GM20000 (cell line): ENCODE results near the gene SYTL5.

Experiments
- DNase-seq: peaks from one replicate; pipeline ENCODE4 v3.0.0; 2012; ENCODE audit warnings: low spot score
- TF ChIP-seq, protein P1 (sequence below): IDR thresholded peaks from 2 replicates; pipeline ENCODE4 v1.5.1; 2012; ENCODE audit warnings: mild to moderate bottlenecking, control low read depth; ENCODE audit errors: extremely low read depth, missing control alignments

The SYTL5 gene

DNA sequence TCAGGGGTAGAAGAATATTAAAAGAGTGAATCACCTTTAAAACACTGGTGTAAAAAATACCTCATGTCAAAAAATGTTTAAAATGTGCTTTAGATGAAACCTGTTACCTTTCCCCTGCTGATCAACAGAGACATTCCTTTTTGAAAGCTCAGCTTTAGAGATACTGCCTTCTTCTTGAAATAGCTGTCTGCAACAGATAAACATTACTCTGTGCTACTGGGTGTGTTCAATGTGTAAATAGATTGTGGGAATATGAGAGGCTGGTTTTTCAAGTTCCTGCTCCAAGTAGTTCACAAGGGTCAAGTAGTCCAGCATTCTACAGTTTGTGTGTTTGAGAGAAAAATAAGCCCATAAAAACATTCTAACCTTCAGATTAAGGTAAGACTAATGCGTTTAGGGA is at the start of gene SYTL5:
TSS of gene SYTL5 (plus strand) at position 263 of the 400 bp plus-strand sequence. CDS start 27,337 bp downstream, outside the sequence.
- TF ChIP-seq, protein P1, sequence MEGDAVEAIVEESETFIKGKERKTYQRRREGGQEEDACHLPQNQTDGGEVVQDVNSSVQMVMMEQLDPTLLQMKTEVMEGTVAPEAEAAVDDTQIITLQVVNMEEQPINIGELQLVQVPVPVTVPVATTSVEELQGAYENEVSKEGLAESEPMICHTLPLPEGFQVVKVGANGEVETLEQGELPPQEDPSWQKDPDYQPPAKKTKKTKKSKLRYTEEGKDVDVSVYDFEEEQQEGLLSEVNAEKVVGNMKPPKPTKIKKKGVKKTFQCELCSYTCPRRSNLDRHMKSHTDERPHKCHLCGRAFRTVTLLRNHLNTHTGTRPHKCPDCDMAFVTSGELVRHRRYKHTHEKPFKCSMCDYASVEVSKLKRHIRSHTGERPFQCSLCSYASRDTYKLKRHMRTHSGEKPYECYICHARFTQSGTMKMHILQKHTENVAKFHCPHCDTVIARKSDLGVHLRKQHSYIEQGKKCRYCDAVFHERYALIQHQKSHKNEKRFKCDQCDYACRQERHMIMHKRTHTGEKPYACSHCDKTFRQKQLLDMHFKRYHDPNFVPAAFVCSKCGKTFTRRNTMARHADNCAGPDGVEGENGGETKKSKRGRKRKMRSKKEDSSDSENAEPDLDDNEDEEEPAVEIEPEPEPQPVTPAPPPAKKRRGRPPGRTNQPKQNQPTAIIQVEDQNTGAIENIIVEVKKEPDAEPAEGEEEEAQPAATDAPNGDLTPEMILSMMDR, result no peak

DNA sequence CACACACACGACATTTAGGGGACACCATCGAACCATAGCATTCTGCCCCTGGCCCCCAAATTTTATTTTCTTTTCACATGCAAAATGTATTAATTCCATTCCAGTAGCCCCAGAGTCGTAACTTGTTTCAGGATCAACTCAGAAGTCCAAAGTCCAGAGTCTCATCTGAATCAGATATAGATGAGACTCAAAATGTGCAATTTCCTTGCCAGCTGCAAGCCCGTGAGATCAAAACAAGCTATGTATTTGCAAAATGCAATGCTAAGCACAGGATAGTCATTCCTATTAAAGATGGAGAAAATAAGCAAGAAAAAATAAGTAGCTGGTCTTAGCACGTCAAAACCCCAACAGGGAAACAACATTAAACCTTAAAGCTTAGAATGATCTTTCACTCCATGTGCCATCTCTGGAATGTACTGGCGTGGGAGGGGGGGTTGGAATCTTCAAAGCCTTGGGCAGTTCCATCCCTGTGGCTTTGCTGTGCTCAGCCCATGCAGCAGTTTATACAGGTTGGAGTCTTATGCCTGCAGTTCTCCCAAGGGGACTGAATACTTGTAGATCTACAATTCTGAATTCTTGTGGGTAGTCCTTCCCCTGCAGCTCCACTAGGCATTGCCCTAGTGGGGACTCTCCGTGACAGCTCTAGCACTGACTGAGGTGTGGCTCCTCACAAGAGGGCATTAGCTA is 47.7 kb upstream of the SYTL5 start:
- DNase-seq, result no peak
- TF ChIP-seq, protein P1, result no peak

More for the DNA sequence above, at the start of gene SYTL5:
- no peak for DNase-seq

- TF ChIP-seq, protein P1, result no peak
These were observed 46.9 kb upstream of the SYTL5 start for GRCh38 chrX:37959212-37960021.

GRCh38 chrX:37961118-37961517 is 45.2 kb upstream of the SYTL5 start:
- no peak for DNase-seq
- TF ChIP-seq, protein P1, result no peak

More at GRCh38 chrX:37959212-37960021, 46.9 kb upstream of the SYTL5 start:
- DNase-seq, result no peak

DNA sequence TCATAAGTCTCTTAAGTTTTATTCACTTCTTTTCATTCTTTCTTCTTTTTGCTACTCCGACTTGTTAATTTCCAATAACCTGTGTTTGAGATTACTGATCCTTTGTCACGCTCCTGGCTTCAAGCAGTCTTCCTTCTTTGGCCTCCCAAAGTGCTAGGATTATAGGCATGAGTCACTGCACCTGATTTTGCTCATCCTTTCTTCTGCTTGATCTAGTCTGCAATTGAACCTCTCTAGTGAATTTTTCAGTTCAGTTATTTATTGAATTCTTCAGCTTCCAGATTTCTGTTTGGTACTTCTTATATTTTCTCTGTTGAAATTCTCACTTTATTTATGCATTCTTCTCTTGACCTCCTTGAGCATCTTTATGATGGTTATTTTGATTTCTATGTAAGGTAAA is 38.6 kb upstream of the SYTL5 start:
- TF ChIP-seq, protein P1, result no peak

GRCh38 chrX:37975421-37975820 is 30.9 kb upstream of the SYTL5 start:
- TF ChIP-seq, protein P1, result no peak
- no peak for DNase-seq

More for the DNA sequence above, 38.6 kb upstream of the SYTL5 start:
- DNase-seq, result no peak

- no peak for DNase-seq
- TF ChIP-seq, protein P1, result no peak
These were observed 30.2 kb upstream of the SYTL5 start for GRCh38 chrX:37976153-37976552.
